Measurements from ENCODE around the gene SYNE4.

DNA sequence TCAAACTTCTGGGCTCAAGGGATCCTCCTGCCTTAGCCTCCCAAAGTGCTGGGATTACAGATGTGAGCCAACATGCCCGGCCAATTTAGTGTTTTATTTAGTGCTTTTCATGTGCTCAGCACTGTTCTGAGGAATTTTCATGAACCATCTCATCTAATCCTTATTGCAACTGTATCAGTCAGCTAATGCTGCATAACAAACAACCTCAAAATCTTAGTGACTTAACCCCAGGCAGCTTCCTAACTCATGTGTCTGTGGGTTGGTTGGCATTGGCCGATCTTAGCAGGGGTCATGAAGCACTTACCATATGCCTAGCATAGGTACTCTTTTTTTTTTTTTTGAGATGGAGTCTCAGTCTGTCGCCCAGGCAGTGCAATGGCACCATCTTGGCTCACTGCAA is 19.8 kb downstream of the SYNE4 start:
- TF ChIP-seq ZNF384 (IDR thresholded peaks at IDR 0.05; ENCODE audit: low read depth, low read length) (no peak), MAFF (IDR thresholded peaks at IDR 0.05; ENCODE audit: low read length) (no peak), HDAC1 (IDR thresholded peaks at IDR 0.05) (no peak), YY1 (IDR thresholded peaks at IDR 0.05; ENCODE audit: borderline replicate concordance in 1 of 3, control insufficient read depth in 1 of 3, extremely low read depth in 1 of 3, insufficient read depth in 3 of 3, insufficient read length in 1 of 3, insufficient replicate concordance in 2 of 3, low read depth in 1 of 3, low read length in 2 of 3) (no peak), KAT8 (IDR thresholded peaks at IDR 0.05; ENCODE audit: low read depth) (no peak)
- TF ChIP-seq, protein P1, sequence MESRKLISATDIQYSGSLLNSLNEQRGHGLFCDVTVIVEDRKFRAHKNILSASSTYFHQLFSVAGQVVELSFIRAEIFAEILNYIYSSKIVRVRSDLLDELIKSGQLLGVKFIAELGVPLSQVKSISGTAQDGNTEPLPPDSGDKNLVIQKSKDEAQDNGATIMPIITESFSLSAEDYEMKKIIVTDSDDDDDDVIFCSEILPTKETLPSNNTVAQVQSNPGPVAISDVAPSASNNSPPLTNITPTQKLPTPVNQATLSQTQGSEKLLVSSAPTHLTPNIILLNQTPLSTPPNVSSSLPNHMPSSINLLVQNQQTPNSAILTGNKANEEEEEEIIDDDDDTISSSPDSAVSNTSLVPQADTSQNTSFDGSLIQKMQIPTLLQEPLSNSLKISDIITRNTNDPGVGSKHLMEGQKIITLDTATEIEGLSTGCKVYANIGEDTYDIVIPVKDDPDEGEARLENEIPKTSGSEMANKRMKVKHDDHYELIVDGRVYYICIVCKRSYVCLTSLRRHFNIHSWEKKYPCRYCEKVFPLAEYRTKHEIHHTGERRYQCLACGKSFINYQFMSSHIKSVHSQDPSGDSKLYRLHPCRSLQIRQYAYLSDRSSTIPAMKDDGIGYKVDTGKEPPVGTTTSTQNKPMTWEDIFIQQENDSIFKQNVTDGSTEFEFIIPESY (CRISPR knock-in tag; IDR thresholded peaks at IDR 0.05) = no peak

Measured in K562 (cell line).